Endometrial microvascular endothelial cells (primary cell): ENCODE data around the gene OLFML3. TPM values are rescaled to one million over a fixed set of nuclear protein-coding genes. Genes with fewer than 3 reads are reported as not detected.
"Not testable (repeated sequence)": the region's sequence is repeated elsewhere in the genome, so short reads cannot be mapped to it uniquely, and the experiment has no call there.

Source experiments
- in situ Hi-C: cut with HindIII; loops from 2 replicates; pipeline ENCODE4 v1.10.0; 2017; ENCODE audit warnings: low sequenced_read_pairs, low pct_unique_long_range_greater_than_20kb; ENCODE audit errors: inconsistent ontology term
- total RNA-seq: library from RNA; depleted of rRNA; stranded (reverse); fragments of >200 nt; gene quantifications from one replicate; pipeline ENCODE4 v1.2.3, GENCODE V29; 2015; ENCODE audit errors: inconsistent ontology term

The OLFML3 gene
- total RNA-seq, 1 donor from 2014 or later, result not detected

GRCh38 chr1:113947388-113948107, 31.7 kb upstream of the OLFML3 start:
- in situ Hi-C loops, result no loop called here

DNA sequence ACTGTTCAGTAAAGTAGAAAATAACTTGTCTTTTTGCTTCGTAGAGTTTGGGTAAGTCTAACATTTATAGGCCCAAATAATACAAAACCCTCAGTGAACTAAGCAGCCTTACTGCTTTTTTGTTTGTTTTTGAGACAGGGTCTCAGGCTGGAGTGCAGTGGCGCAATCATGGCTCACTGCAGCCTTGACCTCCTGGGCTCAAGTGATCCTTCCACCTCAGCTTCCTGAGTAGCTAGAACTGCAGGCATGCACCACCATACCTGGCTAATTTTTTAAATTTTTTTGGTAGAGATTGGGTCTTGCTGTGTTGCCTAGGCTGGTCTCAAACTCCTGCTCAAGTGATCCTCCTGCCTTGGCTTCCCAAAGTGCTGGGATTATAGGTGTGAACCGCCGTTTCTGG, 31.1 kb upstream of the OLFML3 start:
- in situ Hi-C loops, result not testable (repeated sequence)

DNA sequence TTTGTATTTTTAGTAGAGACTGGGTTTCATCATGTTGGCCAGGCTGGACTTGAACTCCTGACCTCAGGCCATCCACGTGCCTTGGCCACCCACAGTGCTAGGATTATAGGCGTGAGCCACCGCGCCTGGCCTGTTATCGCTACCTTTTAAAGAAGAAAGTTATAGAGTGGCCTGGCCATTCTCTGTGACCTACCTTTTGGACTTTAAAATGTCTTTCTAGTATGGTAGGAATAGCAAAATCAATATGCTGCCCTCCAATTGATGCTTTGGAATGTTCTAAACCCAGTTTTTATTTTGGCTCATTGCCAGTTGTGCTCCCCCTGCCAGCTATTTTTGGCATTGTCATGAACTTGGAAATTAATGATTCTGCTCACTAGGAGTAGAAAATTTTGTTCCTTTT, 30.3 kb upstream of the OLFML3 start:
- in situ Hi-C loops, result no loop called here

DNA sequence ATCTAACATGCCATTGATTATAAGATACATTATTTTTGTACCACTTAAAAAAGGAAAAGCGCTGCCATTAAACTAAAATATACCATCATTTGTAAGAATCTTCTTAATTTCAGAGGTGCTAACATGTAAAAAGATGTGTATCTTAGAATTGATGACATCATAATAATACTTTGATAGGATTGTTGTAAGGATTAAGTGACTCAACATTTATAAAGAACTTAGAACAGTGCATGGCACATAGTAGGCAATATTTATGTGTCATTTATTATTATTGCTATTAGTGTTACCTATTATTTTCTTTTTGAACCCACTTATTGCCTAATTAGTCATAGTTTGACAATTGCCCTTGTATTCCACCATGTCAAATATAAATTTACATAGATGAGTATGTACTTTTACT, 28.4 kb upstream of the OLFML3 start:
- in situ Hi-C loops, result no loop called here

DNA sequence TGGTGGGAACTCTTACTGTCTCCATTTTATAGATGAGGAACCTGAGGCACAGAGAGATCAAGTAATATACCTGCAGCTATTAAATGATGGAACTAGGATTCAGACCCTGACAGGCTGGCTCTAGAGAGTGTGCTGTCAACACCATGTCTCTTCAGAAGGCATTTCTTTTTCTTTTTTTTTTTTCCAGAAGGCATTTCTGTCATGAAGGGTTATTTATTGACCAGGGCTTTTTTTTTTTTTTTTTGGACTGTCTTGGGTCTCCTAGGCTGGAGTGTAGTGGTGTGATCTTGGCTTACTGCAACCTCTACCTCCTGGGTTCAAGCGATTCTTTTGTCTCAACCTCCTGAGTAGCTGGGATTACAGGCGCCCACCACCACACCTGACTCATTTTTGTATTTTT, 27.6 kb upstream of the OLFML3 start:
- in situ Hi-C loops, result no loop called here

DNA sequence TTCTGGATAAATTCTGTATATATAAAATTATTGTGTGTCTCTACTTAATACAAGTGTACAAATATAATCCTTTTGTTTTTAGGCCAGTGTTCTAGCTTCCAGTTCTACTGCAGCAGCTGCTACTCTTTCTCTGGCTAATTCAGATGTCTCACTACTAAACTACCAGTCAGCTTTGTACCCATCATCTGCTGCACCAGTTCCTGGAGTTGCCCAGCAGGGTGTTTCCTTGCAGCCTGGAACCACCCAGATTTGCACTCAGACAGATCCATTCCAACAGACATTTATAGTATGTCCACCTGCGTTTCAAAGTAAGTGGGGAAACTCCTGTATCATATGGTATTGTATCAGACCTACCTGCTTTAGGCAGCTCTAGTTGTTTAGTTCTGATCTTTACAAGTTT, 21.3 kb upstream of the OLFML3 start:
- in situ Hi-C loops, result no loop called here

DNA sequence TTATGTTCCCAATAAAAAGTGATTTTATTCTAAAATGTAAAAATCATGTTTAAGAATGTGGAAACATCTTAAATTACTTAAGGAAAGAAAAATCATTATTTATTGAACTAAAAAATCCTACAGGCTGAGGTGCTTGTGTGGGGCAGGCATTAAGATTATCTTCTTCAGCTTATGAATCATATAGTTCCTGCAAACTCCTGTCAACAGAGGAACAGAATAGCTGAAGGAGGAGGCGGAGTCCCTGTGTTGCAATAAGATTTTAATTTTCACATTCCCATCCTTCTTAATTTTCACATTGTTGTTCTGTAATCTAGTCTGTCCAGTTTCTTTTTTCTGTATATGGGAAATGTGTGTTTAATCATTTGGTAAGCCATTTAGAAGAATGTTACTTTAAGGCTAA, 20.6 kb upstream of the OLFML3 start:
- in situ Hi-C loops, result no loop called here

DNA sequence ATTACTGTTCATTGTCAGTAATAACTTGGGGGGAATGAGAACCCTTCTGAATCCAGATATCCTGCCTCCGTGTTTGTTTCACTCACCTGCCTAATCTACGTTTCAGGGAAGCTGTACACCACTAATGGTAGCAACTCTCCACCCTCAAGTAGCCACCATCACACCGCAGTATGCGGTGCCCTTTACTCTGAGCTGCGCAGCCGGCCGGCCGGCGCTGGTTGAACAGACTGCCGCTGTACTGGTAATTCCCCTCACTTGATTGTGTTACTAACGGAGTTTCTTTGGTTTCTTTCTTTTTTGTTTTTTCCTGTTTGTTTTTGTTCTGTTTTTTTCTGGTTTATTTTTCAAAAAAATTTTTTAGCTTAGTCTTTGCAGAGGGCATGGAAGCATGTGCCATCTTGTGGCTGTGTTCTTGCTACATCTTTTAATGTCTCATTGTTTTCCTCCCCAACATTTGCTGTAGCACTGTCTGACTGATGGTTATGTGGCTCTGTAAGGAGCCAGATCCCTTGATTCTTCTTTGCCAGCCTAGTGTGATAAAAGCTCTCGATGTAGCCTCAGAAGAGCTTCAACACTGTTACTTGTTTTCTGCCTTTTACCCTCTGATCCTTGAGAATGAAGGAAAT, 15.9 kb upstream of the OLFML3 start:
- in situ Hi-C loops, result no loop called here

DNA sequence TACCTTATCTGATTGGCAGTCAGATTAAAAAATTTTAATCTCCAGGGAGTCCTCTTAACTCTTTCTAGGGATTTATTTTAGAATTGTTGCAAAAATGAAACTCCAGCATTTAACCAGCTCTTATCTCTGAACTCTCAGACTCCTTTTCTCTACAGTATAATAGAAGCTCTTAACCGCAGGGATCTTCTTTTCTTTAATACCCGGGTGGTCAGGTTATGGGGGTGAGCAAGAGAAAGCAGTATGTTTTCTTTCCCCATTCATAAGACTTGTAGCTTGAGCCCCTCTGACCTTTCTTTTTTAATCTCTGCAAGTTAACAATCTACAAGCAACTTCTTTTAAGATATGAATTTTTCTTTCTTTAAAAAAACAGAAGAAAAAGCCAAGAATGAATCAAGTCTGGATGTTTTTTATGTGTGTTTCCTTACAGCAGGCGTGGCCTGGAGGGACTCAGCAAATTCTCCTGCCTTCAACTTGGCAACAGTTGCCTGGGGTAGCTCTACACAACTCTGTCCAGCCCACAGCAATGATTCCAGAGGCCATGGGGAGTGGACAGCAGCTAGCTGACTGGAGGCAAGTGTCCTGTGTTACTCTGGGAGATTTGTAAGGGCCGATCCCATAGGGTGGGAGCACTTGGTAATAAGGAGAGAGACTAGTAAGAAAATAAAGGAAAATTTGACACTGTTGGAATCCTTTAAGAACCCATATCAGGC, 13.4 kb upstream of the OLFML3 start:
- in situ Hi-C loops, result no loop called here

DNA sequence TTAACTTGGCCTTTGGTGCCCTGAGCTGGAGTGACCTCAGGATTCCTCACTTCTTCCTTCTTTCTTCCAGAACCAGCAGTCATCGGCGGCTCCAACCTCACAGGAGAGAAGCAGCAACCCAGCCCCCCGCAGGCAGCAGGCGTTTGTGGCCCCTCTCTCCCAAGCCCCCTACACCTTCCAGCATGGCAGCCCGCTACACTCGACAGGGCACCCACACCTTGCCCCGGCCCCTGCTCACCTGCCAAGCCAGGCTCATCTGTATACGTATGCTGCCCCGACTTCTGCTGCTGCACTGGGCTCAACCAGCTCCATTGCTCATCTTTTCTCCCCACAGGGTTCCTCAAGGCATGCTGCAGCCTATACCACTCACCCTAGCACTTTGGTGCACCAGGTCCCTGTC, 6.3 kb upstream of the OLFML3 start:
- in situ Hi-C loops, result no loop called here

DNA sequence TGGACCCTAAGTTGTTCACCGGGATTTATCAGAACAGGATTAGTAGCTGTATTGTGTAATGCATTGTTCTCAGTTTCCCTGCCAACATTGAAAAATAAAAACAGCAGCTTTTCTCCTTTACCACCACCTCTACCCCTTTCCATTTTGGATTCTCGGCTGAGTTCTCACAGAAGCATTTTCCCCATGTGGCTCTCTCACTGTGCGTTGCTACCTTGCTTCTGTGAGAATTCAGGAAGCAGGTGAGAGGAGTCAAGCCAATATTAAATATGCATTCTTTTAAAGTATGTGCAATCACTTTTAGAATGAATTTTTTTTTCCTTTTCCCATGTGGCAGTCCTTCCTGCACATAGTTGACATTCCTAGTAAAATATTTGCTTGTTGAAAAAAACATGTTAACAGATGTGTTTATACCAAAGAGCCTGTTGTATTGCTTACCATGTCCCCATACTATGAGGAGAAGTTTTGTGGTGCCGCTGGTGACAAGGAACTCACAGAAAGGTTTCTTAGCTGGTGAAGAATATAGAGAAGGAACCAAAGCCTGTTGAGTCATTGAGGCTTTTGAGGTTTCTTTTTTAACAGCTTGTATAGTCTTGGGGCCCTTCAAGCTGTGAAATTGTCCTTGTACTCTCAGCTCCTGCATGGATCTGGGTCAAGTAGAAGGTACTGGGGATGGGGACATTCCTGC, 3.9 kb upstream of the OLFML3 start:
- in situ Hi-C loops, result no loop called here

- in situ Hi-C loops, result no loop called here
These were observed 2.5 kb upstream of the OLFML3 start for GRCh38 chr1:113976609-113977278.

DNA sequence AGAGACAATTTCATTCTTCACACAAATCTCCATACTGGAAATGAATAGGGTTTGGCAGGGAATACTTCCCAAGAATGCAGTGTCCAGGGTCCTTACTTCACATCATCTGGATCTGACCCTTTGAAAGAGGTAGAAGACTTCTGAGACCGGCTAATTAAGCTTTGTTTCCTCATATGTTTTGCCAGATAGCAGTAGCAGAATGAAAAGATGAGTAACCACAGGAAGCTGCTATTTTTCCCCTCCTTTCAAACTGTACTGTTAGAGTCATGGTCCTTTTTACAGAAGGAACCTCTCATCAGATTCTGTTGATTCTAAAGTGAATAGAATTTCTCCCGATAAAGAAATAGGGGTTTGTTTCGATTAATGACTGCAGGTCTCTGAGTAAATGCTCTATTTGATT, 1.4 kb upstream of the OLFML3 start:
- in situ Hi-C loops, result no loop called here

DNA sequence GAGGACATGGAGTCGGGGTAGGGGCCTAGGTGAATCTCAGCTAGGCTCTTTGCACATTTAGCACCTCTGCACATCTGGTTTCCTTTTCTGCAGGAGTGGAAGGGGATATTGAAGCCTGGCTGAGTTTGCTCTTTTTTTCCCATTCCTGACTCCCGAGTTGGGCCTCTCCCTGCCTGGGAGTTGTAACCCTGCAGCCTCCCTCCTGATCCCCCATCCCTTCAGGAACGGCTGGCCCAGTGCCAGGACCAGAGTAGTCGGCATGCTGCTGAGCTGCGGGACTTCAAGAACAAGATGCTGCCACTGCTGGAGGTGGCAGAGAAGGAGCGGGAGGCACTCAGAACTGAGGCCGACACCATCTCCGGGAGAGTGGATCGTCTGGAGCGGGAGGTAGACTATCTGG, 836 bp downstream of the OLFML3 start:
- in situ Hi-C loops, result no loop called here

GRCh38 chr1:113981962-113982931, 3.0 kb downstream of the OLFML3 start:
- in situ Hi-C loops, result no loop called here

DNA sequence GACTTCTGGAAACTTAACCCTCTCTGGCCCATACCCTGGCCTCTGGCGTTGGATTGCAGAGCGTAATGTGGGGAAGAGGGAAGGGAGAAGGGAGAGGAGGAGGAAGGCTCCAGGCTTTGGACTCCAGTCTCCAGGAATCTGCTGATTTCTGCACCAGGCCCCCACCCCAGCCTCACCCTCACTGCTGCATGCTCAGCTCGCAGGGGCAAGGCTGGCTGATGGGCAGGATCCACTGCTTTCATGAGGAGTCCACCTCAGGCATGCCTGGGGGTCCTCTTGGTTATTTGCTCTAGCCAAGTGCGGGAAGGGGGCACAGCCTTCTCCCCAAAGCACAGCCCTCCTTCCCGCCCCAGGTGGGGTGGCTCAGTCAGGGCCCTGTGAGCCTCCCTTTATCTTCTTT, 3.7 kb downstream of the OLFML3 start:
- in situ Hi-C loops, result no loop called here

- in situ Hi-C loops, result no loop called here
These were observed 4.1 kb downstream of the OLFML3 start for GRCh38 chr1:113983391-113983790.

- in situ Hi-C loops, result no loop called here
These were observed 4.6 kb downstream of the OLFML3 start for GRCh38 chr1:113983826-113984225.
